HFFc6 (cell line): ENCODE measurements around the gene NEXMIF. TPM values are rescaled to one million over a fixed set of nuclear protein-coding genes. Genes with fewer than 3 reads are reported as not detected.

Experiments used
- DNase-seq: peaks from one replicate; pipeline ENCODE4 v3.0.0-alpha.2; 2018
- H3K27ac Mint-ChIP-seq: 2 replicates; pipeline ENCODE4 v1.8.0; 2020; ENCODE audit warnings: mild to moderate bottlenecking, mixed read lengths
- H3K27me3 Mint-ChIP-seq: 2 replicates; pipeline ENCODE4 v1.8.0; 2021; ENCODE audit warnings: mild to moderate bottlenecking, moderate library complexity, mixed read lengths; ENCODE audit not compliant: insufficient read depth
- H3K36me3 Mint-ChIP-seq: 2 replicates; pipeline ENCODE4 v1.8.0; 2021; ENCODE audit warnings: low read depth, mixed read lengths
- H3K4me1 Mint-ChIP-seq: 2 replicates; pipeline ENCODE4 v1.8.0; 2020; ENCODE audit warnings: low read depth, mixed read lengths
- H3K4me3 Mint-ChIP-seq: 2 replicates; pipeline ENCODE4 v1.8.0; 2020; ENCODE audit warnings: mild to moderate bottlenecking, moderate library complexity, mixed read lengths
- H3K9me3 Mint-ChIP-seq: 2 replicates; pipeline ENCODE4 v1.8.0; 2020; ENCODE audit warnings: mild to moderate bottlenecking, mixed read lengths
- total RNA-seq, 6 experiments: library from RNA; stranded (reverse); fragmentation: NEBNext Ultra II Directional; extraction: Animal tissue kit (Norgen Biotek cat#: 25700); gene quantifications; 2 replicates in 1 of 6; 3 replicates in 5 of 6; pipeline ENCODE4 v1.2.3, GENCODE V29; 2021
- TF ChIP-seq, protein P1 (sequence below): fragments of 200-600 bp; sonication (generic); IDR thresholded peaks from 2 replicates; pipeline ENCODE4 v1.5.0; 2021; ENCODE audit warnings: antibody characterized with exemption, mild to moderate bottlenecking

NEXMIF gene
- total RNA-seq, 6 experiments from 2014 or later = not detected

DNA sequence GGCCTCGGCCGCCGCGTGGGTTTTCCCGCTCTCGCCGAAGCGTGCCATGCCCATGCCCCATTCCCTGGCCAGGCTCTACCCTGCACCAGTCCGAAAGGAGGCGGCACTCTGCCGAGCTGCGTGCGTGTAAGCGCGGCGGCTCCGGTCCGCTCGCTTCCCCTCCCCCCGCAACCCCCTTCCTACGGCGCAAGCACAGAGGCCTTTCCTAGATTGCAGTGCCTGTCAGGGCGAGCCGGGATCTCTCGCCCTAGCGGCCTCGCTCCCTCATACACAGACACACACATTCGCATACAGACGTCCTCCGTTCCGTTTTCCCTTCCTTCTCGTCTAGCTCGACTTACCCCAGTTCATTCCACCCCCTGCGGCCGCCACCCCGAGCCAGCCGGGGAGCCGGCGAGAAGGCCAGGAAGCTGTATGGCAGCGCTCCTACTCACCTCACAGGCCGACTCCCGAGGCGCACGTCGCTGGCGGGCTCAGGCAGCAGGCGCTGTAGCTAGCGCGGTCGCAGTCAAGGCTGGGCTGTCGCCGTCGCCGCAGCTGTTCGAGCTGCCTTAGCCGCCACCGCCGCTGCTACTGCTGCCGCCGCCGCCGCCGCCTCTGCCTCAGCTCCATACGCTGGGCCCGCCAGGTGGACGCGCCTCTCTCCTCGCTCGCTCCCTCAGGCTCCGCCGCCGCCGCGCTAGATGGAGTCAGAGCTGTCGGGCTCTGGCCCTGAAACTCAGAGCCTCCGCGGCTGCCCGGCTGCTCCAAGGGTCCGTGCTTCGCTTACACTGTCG lies 615 bp downstream of the NEXMIF start:
- DNase-seq = no peak
- Mint-ChIP-seq H3K4me3 (no peak overlapping the region), H3K9me3 (no peaks in the 10 kb centered on the region), H3K27ac (no peak overlapping the region), H3K4me1 (no peaks in the 10 kb centered on the region), H3K27me3 (peaks cover 2% of the 10 kb centered on the region; the same call in 1 of the 2 replicates), H3K36me3 (no peaks in the 10 kb centered on the region)
- TF ChIP-seq, protein P1, sequence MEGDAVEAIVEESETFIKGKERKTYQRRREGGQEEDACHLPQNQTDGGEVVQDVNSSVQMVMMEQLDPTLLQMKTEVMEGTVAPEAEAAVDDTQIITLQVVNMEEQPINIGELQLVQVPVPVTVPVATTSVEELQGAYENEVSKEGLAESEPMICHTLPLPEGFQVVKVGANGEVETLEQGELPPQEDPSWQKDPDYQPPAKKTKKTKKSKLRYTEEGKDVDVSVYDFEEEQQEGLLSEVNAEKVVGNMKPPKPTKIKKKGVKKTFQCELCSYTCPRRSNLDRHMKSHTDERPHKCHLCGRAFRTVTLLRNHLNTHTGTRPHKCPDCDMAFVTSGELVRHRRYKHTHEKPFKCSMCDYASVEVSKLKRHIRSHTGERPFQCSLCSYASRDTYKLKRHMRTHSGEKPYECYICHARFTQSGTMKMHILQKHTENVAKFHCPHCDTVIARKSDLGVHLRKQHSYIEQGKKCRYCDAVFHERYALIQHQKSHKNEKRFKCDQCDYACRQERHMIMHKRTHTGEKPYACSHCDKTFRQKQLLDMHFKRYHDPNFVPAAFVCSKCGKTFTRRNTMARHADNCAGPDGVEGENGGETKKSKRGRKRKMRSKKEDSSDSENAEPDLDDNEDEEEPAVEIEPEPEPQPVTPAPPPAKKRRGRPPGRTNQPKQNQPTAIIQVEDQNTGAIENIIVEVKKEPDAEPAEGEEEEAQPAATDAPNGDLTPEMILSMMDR = no peak

DNA sequence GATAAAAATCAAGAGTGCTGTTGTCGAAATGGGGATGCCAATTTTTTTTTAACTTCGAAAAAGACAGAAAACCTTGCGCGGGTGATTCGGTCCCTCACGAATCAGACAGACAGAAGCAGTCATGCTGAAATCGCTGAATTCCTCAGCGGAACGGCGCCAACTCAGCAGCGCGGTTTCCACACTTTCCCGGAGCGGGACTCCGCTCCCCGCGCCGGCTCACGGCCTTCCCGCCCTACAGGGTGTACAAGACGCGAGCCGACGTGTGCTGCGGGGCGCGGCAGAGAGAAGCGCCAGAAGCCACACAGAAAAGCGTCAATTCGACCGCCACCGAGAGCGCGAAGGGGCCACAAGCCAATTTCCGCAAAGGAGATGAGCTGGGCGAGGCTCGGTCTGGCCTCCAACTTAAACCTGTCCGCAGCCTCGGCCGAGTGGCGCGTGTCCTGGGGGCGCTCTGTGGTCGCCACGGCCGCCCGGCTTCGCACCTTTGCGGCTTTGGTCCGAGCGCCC lies 1.3 kb downstream of the NEXMIF start:
- Mint-ChIP-seq H3K4me3 (no peak overlapping the region), H3K9me3 (no peaks in the 10 kb centered on the region), H3K27ac (no peak overlapping the region), H3K4me1 (no peaks in the 10 kb centered on the region), H3K36me3 (no peaks in the 10 kb centered on the region), H3K27me3 (peaks cover 2% of the 10 kb centered on the region; the same call in 1 of the 2 replicates)
- no peak for DNase-seq
- TF ChIP-seq, protein P1 = no peak

DNA sequence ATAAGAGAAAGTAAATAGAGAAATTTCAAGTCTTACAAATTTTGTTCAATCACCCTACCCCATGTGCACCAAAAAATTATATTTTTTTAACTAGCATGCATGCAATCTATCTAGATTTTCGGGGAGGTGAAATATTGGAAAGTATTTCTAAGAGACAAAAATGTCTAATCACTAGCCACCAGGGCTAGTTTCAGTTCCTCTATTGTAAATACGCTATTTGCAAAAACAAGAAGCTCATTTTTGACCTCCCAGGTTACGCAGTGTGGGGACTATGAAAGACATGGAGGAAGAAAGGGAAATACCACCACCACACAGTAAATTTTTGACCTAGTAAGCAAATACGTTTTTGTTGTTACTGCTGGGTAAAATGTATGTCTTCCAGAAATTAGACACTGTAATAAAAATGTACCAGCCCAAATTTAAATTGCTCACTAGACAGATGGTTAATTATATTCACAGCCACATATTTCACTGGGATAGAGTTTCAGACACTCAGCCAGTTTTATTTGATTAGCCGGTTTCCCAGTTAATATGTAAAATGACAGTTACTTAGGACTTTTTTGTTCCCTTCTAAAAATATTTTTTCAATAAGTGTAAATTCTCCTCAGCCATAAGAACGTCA lies 2.2 kb downstream of the NEXMIF start:
- Mint-ChIP-seq H3K4me3 (no peak overlapping the region), H3K36me3 (no peaks in the 10 kb centered on the region), H3K27ac (no peak overlapping the region), H3K4me1 (no peaks in the 10 kb centered on the region), H3K9me3 (no peaks in the 10 kb centered on the region), H3K27me3 (peaks cover 2% of the 10 kb centered on the region; the same call in 1 of the 2 replicates)
- TF ChIP-seq, protein P1 = no peak
- no peak for DNase-seq

DNA sequence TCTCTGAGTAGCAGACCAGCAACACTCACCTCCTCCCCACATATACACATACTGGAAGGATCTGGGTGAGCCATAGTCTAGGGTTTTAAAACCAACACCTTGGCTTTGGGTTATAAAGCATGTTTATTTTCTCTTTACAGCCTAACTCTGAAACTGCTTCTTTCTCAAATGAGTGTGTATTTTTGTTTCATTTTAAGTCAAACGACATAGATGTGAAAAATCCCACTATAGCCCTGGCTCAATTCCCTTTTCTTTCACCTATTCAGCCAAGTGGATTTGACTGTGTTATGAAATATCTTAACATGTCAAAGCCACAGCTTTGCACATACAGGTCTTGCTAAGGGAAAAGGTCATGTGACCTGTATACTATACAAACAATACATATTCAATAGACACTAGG lies 13.8 kb downstream of the NEXMIF start:
- DNase-seq = no peak
- H3K4me1 Mint-ChIP-seq = no peaks in the 10 kb centered on the region
- no peaks in the 10 kb centered on the region for H3K36me3 Mint-ChIP-seq
- H3K27me3 Mint-ChIP-seq = no peaks in the 10 kb centered on the region; the same call in 1 of the 2 replicates
- TF ChIP-seq, protein P1 = no peak
- H3K9me3 Mint-ChIP-seq = peaks cover 9% of the 10 kb centered on the region; the same call in 1 of the 2 replicates
- no peak overlapping the region for H3K4me3 Mint-ChIP-seq
- H3K27ac Mint-ChIP-seq = no peak overlapping the region

DNA sequence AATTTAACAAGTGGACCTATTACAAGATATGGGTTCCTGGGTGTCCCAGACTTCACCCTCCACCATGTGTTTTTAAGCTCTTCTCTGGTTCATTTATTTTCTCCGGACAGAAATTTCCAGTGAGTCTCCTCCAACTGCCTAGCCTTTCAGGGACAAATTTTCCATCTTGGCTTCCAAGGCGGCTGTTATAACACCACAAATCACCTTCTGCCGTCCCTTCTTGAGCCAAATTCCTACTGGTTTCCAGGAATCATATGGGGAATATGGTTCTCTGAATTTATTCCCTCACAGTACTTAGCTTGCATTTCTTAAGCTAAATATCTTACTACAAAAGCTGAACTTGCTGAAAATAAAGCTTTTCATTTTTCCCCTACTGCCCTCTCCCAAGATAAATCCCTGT lies 18.8 kb downstream of the NEXMIF start:
- H3K27me3 Mint-ChIP-seq = no peaks in the 10 kb centered on the region
- no peak overlapping the region for H3K27ac Mint-ChIP-seq
- no peaks in the 10 kb centered on the region for H3K36me3 Mint-ChIP-seq
- no peak overlapping the region for H3K4me3 Mint-ChIP-seq
- no peaks in the 10 kb centered on the region for H3K4me1 Mint-ChIP-seq
- DNase-seq = no peak
- TF ChIP-seq, protein P1 = no peak
- no peaks in the 10 kb centered on the region for H3K9me3 Mint-ChIP-seq
